Measurements from ENCODE around the gene WSB2. TPM values are rescaled to one million over a fixed set of nuclear protein-coding genes. Genes with fewer than 3 reads are reported as not detected.
"Not testable (repeated sequence)": the region's sequence is repeated elsewhere in the genome, so short reads cannot be mapped to it uniquely, and the experiment has no call there.

WSB2 gene
- total RNA-seq, 1 experiment from 2014 or later = 112 TPM

GRCh38 chr12:118011961-118012360 is 49.0 kb downstream of the WSB2 start:
- Mint-ChIP-seq H3K36me3 (ENCODE audit: insufficient read depth, unreplicated experiment) (peaks cover 16% of the 10 kb centered on the region), H3K27me3 (ENCODE audit: unreplicated experiment) (no peaks in the 10 kb centered on the region), H3K9me3 (ENCODE audit: low read depth, unreplicated experiment) (no peaks in the 10 kb centered on the region), H3K4me1 (ENCODE audit: low read depth, unreplicated experiment) (peaks cover 7% of the 10 kb centered on the region), H3K27ac (ENCODE audit: unreplicated experiment) (no peak overlapping the region), H3K4me3 (ENCODE audit: low read depth, unreplicated experiment) (no peak overlapping the region)
- TF ChIP-seq, protein P1, sequence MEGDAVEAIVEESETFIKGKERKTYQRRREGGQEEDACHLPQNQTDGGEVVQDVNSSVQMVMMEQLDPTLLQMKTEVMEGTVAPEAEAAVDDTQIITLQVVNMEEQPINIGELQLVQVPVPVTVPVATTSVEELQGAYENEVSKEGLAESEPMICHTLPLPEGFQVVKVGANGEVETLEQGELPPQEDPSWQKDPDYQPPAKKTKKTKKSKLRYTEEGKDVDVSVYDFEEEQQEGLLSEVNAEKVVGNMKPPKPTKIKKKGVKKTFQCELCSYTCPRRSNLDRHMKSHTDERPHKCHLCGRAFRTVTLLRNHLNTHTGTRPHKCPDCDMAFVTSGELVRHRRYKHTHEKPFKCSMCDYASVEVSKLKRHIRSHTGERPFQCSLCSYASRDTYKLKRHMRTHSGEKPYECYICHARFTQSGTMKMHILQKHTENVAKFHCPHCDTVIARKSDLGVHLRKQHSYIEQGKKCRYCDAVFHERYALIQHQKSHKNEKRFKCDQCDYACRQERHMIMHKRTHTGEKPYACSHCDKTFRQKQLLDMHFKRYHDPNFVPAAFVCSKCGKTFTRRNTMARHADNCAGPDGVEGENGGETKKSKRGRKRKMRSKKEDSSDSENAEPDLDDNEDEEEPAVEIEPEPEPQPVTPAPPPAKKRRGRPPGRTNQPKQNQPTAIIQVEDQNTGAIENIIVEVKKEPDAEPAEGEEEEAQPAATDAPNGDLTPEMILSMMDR (IDR thresholded peaks at IDR 0.05; ENCODE audit: unreplicated experiment) = no peak
- no TSS peak for BruUV-seq (replicated peaks)
- CTCF ChIA-PET = no interaction called here
- no peak for DNase-seq
- intact Hi-C loops (cut with micrococcal nuclease; ENCODE audit: unreplicated experiment) = no loop called here

- Mint-ChIP-seq H3K4me3 (ENCODE audit: low read depth, unreplicated experiment) (no peak overlapping the region), H3K27me3 (ENCODE audit: unreplicated experiment) (no peaks in the 10 kb centered on the region), H3K4me1 (ENCODE audit: low read depth, unreplicated experiment) (peaks cover 5% of the 10 kb centered on the region), H3K27ac (ENCODE audit: unreplicated experiment) (no peak overlapping the region), H3K9me3 (ENCODE audit: low read depth, unreplicated experiment) (no peaks in the 10 kb centered on the region), H3K36me3 (ENCODE audit: insufficient read depth, unreplicated experiment) (peaks cover 10% of the 10 kb centered on the region)
- DNase-seq = no peak
- intact Hi-C loops (cut with micrococcal nuclease; ENCODE audit: unreplicated experiment) = no loop called here
- TF ChIP-seq, protein P1 (IDR thresholded peaks at IDR 0.05; ENCODE audit: unreplicated experiment) = no peak
- no TSS peak for BruUV-seq (replicated peaks)
- CTCF ChIA-PET = no interaction called here
Measured at GRCh38 chr12:118011377-118011776, 49.6 kb downstream of the WSB2 start.

- TF ChIP-seq, protein P1 (IDR thresholded peaks at IDR 0.05; ENCODE audit: unreplicated experiment) = no peak
- H3K27ac Mint-ChIP-seq (ENCODE audit: unreplicated experiment) = no peak overlapping the region
- H3K36me3 Mint-ChIP-seq (ENCODE audit: insufficient read depth, unreplicated experiment) = peaks cover 6% of the 10 kb centered on the region
- intact Hi-C loops (cut with micrococcal nuclease; ENCODE audit: unreplicated experiment) = no loop called here
- no peak overlapping the region for H3K4me3 Mint-ChIP-seq (ENCODE audit: low read depth, unreplicated experiment)
- H3K27me3 Mint-ChIP-seq (ENCODE audit: unreplicated experiment) = no peaks in the 10 kb centered on the region
- BruUV-seq (replicated peaks) = no TSS peak
- DNase-seq = no peak
- peaks cover under 1% of the 10 kb centered on the region for H3K4me1 Mint-ChIP-seq (ENCODE audit: low read depth, unreplicated experiment)
- CTCF ChIA-PET = no interaction called here
- no peaks in the 10 kb centered on the region for H3K9me3 Mint-ChIP-seq (ENCODE audit: low read depth, unreplicated experiment)
Measured at GRCh38 chr12:118010903-118011302, 50.1 kb downstream of the WSB2 start.

GRCh38 chr12:117999806-118000205 is 61.2 kb downstream of the WSB2 start:
- CTCF ChIA-PET; H3K27me3 Mint-ChIP-seq (ENCODE audit: unreplicated experiment); BruUV-seq (replicated peaks); intact Hi-C loops (cut with micrococcal nuclease; ENCODE audit: unreplicated experiment); DNase-seq; H3K9me3 Mint-ChIP-seq (ENCODE audit: low read depth, unreplicated experiment); H3K4me3 Mint-ChIP-seq (ENCODE audit: low read depth, unreplicated experiment); H3K4me1 Mint-ChIP-seq (ENCODE audit: low read depth, unreplicated experiment); H3K36me3 Mint-ChIP-seq (ENCODE audit: insufficient read depth, unreplicated experiment); H3K27ac Mint-ChIP-seq (ENCODE audit: unreplicated experiment): not testable (repeated sequence)

GRCh38 chr12:117998719-117999118 is 62.3 kb downstream of the WSB2 start:
- no peaks in the 10 kb centered on the region for H3K36me3 Mint-ChIP-seq (ENCODE audit: insufficient read depth, unreplicated experiment)
- H3K27me3 Mint-ChIP-seq (ENCODE audit: unreplicated experiment) = peaks cover 14% of the 10 kb centered on the region
- no TSS peak for BruUV-seq (replicated peaks)
- intact Hi-C loops (cut with micrococcal nuclease; ENCODE audit: unreplicated experiment) = no loop called here
- H3K27ac Mint-ChIP-seq (ENCODE audit: unreplicated experiment) = no peak overlapping the region
- no peaks in the 10 kb centered on the region for H3K4me1 Mint-ChIP-seq (ENCODE audit: low read depth, unreplicated experiment)
- DNase-seq = no peak
- peaks cover 5% of the 10 kb centered on the region for H3K9me3 Mint-ChIP-seq (ENCODE audit: low read depth, unreplicated experiment)
- H3K4me3 Mint-ChIP-seq (ENCODE audit: low read depth, unreplicated experiment) = no peak overlapping the region
- CTCF ChIA-PET = no interaction called here
- TF ChIP-seq, protein P1 (IDR thresholded peaks at IDR 0.05; ENCODE audit: unreplicated experiment) = no peak

All from Calu3 (cell line).